ENCODE measurements around the gene NELFE. TPM values are rescaled to one million over a fixed set of nuclear protein-coding genes. Genes with fewer than 3 reads are reported as not detected.

Gene NELFE
- total RNA-seq, 4 donors from 2014 or later = 79.3 to 81.7 (median 81.1) TPM

GRCh38 chr6:31930962-31931361 is 27.8 kb downstream of the NELFE start:
- 90% methylated on average over 1 of the region's 1 CpG for WGBS
- intact Hi-C loops (cut with DNase I) = no loop called here
- no peak for TF ChIP-seq POLR2AphosphoS5 (IDR thresholded peaks at IDR 0.05)
- no peak for TF ChIP-seq CTCF (IDR thresholded peaks at IDR 0.05)
- no peak for TF ChIP-seq POLR2A (IDR thresholded peaks at IDR 0.05; ENCODE audit: low read depth)
- no peak for TF ChIP-seq EP300 (IDR thresholded peaks at IDR 0.05)

GRCh38 chr6:31928672-31928939 is 30.2 kb downstream of the NELFE start:
- no peak for DNase-seq (ENCODE audit: extremely low spot score)
- intact Hi-C loops (cut with DNase I) = loop anchor here (10.0 kb wide), 1 partner anchor 346 kb away; no protein-coding TSS in a partner anchor
- no peaks in the 10 kb centered on the region for H3K36me3 ChIP-seq
- WGBS = 35% methylated on average over 2 of the region's 9 CpGs
- TF ChIP-seq EP300 (IDR thresholded peaks at IDR 0.05) (no peak), CTCF (IDR thresholded peaks at IDR 0.05) (no peak), POLR2AphosphoS5 (IDR thresholded peaks at IDR 0.05) (no peak), POLR2A (IDR thresholded peaks at IDR 0.05; ENCODE audit: low read depth) (no peak)
- no peaks in the 10 kb centered on the region for H3K9me3 ChIP-seq
- H3K4me3 ChIP-seq = no peak overlapping the region
- H3K27me3 ChIP-seq = peaks cover 0 to 5% (median 2%) of the 10 kb centered on the region in 4 donors
- H3K27ac ChIP-seq (replicated peaks in 1 of 4) = no peak overlapping the region
- H3K4me1 ChIP-seq = no peaks in the 10 kb centered on the region

More at GRCh38 chr6:31930962-31931361, 27.8 kb downstream of the NELFE start:
- Histone ChIP-seq H3K36me3 (no peaks in the 10 kb centered on the region), H3K27me3 (peaks cover 0 to 5% (median 2%) of the 10 kb centered on the region in 4 donors), H3K9me3 (no peaks in the 10 kb centered on the region), H3K4me1 (no peaks in the 10 kb centered on the region), H3K27ac (replicated peaks in 1 of 4) (no peak overlapping the region), H3K4me3 (no peak overlapping the region)
- DNase-seq (ENCODE audit: extremely low spot score) = no peak

- H3K4me3 ChIP-seq = peak overlapping the region; percentile 4 to 41 (median 22)
- 75% methylated on average over 8 of the region's 11 CpGs for WGBS
- DNase-seq (ENCODE audit: extremely low spot score) = no peak
Observed at GRCh38 chr6:31927863-31928671, 30.7 kb downstream of the NELFE start.

GRCh38 chr6:31927242-31927862 is 31.4 kb downstream of the NELFE start, which contains the start of gene C2:
Gene C2 (plus strand): TSS chr6:31927717. CDS start chr6:31927753, 36 bp downstream.
- Histone ChIP-seq H3K4me3 (peak within 1 kb of the TSS; percentile 4 to 41 (median 22)), H3K4me1 (no peaks in the 10 kb centered on the region), H3K9me3 (no peaks in the 10 kb centered on the region), H3K27me3 (peaks cover 0 to 5% (median 2%) of the 10 kb centered on the region in 4 donors), H3K36me3 (no peaks in the 10 kb centered on the region), H3K27ac (replicated peaks in 1 of 4) (peak within 1 kb of the TSS in 1 of 4 donors; percentile 34)
- DNase-seq (ENCODE audit: extremely low spot score) = no peak
- 54% methylated on average over 11 of the region's 11 CpGs for WGBS
- no peak for TF ChIP-seq EP300 (IDR thresholded peaks at IDR 0.05)
- no peak for TF ChIP-seq CTCF (IDR thresholded peaks at IDR 0.05)
- TF ChIP-seq POLR2A (IDR thresholded peaks at IDR 0.05; ENCODE audit: low read depth) = no peak
- intact Hi-C loops (cut with DNase I) = loop anchor here (10.0 kb wide), 1 partner anchor 347 kb away; no protein-coding TSS in a partner anchor

More at GRCh38 chr6:31927863-31928671, 30.7 kb downstream of the NELFE start:
- Histone ChIP-seq H3K36me3 (no peaks in the 10 kb centered on the region), H3K27me3 (peaks cover 0 to 5% (median 2%) of the 10 kb centered on the region in 4 donors), H3K9me3 (no peaks in the 10 kb centered on the region), H3K27ac (replicated peaks in 1 of 4) (peak overlapping the region in 1 of 4 donors; percentile 34), H3K4me1 (no peaks in the 10 kb centered on the region)
- intact Hi-C loops (cut with DNase I) = loop anchor here (10.0 kb wide), 1 partner anchor 347 kb away; no protein-coding TSS in a partner anchor
- no peak for TF ChIP-seq EP300 (IDR thresholded peaks at IDR 0.05)
- TF ChIP-seq POLR2A (IDR thresholded peaks at IDR 0.05; ENCODE audit: low read depth) = no peak
- no peak for TF ChIP-seq CTCF (IDR thresholded peaks at IDR 0.05)
- no peak for TF ChIP-seq POLR2AphosphoS5 (IDR thresholded peaks at IDR 0.05)

Data from esophagus muscularis mucosa (tissue), 4 donors.